GM21737 (cell line): ENCODE measurements around the gene LRIT1.
A peak's percentile ranks its signal among the peaks of the same experiment; 100 is the strongest.

Experiments
- ATAC-seq: cut with Tn5 transposase; IDR thresholded peaks from one replicate; pipeline ENCODE4 v1.9.1; 2021; ENCODE audit warnings: mild to moderate bottlenecking, moderate library complexity; ENCODE audit not compliant: unreplicated experiment

The LRIT1 gene

DNA sequence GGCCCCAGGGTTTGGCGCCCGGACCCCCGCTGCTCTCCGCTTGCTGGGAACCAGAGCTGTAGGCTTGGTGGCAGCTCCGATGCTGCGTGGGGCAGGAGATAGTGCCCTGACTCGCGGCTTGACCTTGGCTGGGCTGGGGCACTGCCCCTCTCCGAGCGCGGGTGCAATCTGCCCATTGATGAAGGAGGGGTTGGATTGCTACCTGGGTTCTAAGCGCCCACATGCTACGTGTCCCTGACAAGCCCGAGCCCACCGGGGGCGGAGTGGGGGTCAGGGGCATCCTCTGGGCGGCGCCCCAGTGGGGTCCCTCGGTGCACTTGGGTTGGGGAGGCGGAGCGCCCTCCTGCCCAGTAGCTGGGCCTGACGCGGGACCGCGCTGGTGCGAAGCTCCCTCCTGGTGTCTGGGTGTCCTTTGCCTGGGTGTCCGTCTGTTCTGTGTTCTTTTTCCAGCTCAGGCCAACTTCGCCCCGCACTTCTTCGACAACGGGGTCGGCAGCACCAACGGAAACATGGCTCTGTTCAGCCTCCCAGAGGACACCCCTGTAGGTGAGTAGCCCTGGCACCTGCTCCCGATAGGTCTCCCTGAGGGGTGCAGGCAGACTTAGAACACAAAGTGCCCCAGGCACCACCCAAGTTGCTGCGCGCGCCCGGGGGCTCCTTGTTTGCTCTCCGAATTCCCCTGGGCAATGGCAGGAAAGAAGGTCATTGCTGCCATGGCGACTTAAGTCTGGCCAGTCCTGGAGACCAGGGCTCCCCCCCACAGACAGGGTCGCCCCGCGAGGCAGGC lies 46.1 kb downstream of the LRIT1 start:
- no peak for ATAC-seq

DNA sequence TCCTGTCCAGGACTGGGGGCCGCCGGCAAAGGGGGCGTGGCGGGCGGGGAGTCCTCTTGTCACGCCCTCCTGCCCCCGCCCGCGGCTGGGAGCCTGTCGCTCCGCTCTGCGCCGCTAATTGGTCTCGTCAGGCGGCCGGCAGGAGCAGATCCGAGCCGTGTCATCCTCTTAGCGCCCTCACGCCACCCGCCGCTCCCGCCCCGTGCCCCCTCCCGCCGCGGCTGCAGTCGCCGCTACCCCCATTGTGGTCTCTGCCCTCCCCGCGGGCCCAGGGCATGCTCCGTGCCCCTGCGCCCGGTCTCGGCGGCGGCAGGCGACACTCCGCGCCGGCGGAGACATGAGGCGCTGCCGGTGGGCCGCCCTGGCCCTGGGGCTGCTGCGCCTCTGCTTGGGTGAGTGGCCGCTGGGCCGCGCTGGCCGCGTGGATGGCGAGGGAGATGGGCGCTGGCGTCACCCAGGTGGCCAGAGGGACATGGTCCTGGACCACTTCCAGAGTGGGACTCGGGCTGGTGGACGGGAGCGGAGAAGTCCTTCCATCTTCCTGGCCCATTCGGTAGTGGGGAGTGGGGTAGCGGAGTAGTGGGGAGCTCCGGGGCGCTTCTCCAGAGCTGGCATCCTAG lies 46.8 kb downstream of the LRIT1 start, which contains the start of gene CDHR1:
Gene CDHR1 (plus strand): TSS at position 114 of the 620 bp plus-strand sequence. CDS start 224 bp downstream, at position 338.
- ATAC-seq, result peak; percentile 67

DNA sequence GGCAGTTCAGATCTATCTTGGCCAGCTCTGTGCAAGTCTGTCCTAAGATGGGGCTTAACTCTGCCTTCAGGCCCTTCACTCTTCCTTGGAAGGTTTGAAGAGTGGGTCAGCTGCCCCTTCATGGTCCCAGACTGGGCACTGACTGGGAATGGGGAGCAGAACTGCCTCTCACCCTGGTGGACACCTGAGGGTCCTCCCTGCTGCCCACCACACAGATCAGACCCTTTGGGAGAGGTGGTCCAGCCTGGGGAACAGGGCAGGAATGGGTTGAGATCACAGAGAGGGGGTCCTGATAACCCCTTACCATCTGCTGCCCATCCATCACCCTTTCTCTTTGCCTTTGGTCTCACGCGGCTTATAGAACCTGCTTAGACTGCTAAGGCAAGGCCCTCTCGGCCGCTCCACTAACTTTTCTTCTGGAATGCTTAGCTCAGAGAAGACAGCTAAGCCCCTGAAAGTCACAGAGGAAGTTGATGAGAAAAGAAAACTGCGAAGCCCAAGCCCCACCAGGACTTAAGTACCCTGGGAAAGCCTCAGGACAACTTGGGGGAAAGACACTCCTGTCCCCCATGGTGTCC lies 47.4 kb downstream of the LRIT1 start:
- no peak for ATAC-seq

DNA sequence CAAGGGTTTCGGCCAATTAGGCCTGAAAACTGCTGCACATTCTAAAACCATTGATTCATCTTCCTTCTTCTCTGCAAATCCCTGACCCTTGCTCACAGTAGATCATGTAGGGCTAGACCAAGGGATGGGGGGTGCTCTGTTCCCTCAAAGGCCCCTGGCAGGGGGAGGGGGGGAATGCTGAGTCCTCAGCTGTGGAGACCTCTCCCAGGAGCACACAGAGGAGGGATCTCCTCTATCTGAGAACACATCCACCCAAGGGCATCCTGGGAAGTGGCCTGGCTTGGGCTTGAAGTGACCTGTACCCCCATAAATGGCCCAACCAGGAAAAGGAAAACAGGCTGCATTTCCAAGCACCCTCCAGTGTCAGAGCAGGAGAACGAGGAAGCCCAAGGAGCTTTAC lies 48.0 kb downstream of the LRIT1 start:
- ATAC-seq, result no peak

DNA sequence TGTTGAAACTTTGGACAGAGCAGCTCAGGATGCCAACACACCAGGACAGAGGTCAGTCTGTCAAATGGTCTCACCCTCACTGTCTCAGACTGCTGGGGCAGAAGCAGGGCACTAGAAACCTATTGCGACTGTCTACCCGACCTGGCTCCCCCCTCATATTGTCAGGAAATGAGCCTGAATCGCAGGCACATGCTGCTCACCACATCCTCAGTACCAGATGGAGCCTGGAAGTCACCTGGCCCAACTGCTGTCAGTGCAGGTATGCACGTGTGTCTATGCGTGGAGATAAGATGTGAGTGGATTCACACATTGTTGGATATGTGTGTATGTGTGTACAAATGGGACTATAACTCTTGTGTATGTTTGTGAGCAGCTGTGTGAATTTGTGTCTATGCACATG lies 50.2 kb downstream of the LRIT1 start:
- ATAC-seq, result no peak

DNA sequence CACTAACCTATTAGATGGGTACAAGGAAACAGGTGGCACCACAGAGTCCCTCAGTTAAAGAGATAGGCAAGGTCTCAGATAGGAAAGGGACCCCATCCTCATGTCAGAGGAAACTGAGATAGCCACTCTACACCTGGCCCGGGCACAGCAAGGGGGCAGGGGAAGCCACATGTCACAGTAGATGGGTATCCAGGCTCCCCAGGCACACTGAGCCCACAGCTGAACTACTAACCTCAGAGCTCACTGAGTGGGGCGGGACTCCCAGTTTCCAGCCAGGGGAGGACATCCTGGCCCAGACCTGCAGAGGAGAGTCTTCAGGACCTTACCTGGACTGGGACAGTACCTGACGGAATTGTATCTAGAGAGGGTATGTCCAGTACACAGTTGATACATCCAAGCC lies 50.7 kb downstream of the LRIT1 start:
- no peak for ATAC-seq

DNA sequence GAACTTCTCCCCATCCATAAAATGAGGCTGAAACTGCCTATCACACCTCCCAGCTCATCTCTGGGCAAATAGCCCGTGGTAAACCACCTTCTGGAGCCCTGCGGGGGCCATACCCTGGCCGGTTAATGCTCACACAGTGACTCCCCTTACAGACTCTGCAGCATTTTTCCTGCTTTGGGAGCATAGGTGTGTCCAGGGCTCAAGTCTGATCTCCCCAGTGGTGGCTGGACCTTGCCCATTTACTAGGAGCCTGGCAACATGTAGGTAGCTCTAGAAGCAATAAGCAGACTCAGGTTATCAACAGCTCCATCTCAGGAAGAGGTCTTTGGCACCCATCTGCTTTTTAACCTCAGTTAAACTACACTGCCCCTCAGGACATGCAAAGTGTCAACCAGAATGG lies 52.5 kb downstream of the LRIT1 start:
- ATAC-seq, result no peak

DNA sequence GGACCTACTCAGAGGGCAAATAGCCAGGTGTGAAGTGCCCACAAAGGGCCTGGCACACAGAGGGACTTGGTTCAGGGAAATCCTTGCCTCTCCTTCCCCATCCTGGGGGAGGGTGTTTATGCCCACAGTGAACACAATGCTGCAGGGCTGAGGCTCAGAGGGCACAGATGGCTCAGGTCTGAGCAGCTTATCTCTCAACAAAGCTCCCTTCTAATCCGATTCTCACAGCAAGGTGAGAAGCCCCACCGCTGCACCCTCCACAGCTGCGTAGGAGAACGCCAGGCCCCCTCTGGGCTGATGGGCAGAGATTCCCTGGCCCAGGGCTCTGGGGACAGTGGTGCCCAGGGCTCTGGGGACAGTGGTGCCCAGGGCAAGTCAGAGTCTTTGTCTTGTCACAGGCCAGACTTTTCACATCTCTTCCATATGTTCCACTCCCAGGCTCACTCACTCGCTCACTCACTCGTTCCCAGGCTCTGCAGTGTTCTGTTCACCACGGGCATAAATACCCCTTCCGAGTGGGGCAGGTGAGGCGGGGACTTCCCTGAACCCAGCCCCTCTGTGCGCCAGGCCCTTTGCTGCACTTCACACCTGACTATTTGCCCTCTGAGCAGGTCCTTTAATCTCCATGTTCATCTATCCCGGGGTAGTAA lies 55.7 kb downstream of the LRIT1 start:
- no peak for ATAC-seq

DNA sequence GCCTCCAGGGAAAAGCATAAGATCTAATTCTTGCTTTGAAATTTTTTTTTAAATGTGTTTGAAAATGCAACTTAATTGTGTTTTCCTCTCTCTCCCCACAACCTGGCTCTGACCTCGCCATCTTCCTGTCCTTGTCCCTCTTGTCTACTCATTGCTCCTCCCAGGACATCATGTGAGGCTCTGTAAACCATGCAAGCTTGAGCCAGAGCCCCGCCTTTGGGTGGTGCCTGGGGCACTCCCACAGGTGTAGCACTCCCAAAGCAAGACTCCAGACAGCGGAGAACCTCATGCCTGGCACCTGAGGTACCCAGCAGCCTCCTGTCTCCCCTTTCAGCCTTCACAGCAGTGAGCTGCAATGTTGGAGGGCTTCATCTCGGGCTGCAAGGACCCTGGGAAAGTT lies 56.8 kb downstream of the LRIT1 start:
- no peak for ATAC-seq

DNA sequence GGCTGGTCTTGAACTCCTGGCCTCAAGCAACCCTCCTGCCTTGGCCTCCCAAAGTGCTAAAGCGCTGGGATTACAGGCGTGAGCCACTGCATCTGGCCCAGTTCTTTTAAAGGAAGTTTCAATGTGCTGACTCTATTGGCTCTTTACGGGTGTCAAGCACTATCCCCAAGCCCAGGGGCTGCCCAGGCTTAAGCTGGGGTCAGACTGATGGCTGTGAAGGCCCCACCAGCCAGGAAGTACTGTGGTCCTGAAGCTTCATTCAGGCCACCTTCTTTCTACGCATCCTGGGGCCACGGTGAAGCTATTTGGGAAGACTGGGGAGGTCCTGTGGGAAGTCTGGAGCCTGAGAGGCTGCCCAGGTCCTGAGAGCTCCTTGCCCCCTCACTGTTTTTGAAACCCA lies 59.7 kb downstream of the LRIT1 start:
- ATAC-seq, result no peak
